NCI-H1930 (cell line): ENCODE results near the gene METAP2.

Source experiments
- DNase-seq, 2 experiments: peaks; one replicate each; lab custom pipeline; 2025; lab: John Stamatoyannopoulos, UW

Gene METAP2

DNA sequence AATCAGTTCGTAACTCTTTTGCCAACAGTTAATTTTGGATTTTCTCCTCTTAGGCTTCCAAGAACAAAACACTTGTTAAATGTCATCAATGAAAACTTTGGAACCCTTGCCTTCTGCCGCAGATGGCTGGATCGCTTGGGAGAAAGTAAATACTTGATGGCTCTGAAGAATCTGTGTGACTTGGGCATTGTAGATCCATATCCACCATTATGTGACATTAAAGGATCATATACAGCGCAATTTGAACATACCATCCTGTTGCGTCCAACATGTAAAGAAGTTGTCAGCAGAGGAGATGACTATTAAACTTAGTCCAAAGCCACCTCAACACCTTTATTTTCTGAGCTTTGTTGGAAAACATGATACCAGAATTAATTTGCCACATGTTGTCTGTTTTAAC lies 39.6 kb downstream of the METAP2 start:
- no peak for DNase-seq

DNA sequence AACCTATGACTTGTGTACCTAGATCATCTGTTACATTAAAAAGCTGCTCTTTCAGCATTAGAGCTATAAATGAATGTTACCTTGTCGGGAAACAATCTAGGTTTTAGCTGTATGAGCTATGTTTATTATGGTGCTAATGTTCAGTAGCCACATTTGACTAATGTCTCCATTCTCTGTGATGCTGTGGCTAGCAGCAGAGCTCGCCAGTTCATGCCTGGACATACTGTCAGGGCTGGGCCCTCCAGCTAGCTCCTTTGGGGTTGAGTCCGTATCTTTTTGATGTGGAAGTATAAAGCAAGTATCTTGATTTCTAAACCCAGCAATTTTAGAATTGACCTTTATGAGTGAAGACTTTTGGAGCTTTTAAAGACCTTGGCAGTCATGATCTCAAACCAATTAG lies 41.2 kb downstream of the METAP2 start:
- no peak for DNase-seq

GRCh38 chr12:95516757-95517156 lies 42.8 kb downstream of the METAP2 start:
- no peak for DNase-seq

DNA sequence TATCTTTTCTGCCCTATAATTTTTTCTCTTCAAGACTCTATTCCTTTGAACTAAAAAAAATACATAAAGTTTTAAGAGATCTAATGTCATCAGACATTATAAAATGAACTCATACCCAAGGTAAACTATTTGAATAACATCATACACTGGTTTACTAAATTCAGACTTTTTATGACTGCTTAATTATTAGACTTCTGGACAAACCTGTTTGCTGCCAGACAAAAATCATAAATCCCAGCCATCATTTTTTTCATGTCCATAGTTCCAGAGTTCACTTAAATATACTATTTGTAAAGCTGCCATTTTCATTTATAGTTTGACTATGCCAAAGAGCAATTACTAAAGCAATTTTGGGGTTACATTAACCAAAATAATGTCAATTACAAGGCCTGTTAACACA lies 43.3 kb downstream of the METAP2 start:
- no peak for DNase-seq

GRCh38 chr12:95518944-95519343 lies 45.0 kb downstream of the METAP2 start:
- no peak for DNase-seq

DNA sequence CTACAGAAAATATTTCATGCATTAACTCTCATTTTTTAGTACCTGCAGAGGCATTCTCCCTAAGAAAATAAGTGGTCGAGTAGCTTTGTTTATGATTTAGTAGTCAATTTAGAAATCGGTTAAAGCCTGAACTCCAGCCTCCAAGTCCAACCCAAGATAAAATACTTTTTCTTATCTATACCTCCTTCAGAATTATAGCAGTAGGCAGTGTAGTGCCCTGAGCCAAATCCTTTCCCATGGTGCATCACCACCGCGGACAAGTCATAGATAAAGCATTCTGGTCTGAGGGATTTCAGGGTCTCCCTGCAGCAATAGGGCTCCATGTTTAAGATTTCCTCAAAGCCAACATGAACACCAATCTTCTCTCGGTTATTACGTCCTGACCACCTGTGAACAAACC lies 46.9 kb downstream of the METAP2 start:
- no peak for DNase-seq

DNA sequence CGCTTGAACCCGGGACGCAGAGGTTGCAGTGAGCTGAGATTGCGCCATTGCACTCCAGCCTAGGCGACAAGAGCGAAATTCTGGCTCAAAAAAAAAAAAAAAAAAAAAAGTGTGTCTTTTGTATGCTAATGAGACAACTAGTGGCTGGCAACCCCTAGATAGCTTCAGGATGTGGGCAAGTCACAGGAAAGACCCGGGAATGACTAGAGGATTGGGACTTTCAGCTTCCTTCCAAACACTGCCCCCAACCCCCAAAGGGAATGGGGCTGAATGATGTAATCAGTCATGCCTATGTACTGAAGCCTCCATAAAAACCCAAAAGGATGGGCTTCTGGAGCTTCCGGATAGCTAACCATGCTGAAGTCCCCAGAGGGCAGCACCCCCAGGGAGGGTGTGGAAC lies 48.7 kb downstream of the METAP2 start:
- DNase-seq = no peak

DNA sequence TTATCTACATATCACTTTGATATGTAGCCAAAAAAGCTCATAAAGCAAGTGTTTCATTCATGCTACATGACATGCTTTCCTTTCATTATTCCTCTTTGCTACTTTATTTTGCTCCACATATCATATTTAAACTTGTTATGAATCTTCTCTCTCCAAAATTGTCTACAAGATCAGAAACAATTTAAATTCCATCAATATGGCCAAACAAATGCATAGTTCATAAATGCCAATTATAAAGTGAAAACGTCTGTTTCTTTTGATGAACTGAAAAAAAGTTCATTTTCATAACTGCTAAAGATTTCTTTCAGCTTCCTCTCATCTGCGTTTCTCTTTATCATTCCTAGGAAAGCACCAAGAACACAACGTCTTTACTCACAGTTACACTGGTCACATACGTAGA lies 54.5 kb downstream of the METAP2 start:
- DNase-seq = no peak

- DNase-seq = no peak
These were observed 55.8 kb downstream of the METAP2 start for GRCh38 chr12:95529693-95530225.

DNA sequence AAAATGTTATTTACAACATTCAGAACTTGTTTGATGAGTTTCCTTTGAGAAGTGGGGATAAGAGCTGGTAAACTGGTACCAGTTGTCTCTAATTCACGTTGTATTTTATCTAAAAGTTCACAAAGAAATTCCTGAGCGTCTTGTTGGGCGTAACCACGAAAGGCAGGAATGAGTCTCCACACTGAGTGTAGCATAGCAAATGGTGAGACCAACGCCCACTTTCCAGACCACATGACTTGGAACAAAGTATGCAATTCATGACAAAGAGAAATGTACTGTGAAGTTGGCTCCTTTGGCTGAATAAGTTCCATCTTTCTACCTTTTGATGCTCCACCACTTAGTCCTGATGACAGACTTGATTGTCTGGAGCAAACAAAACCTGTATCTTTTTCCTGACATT lies 58.9 kb downstream of the METAP2 start:
- no peak for DNase-seq

DNA sequence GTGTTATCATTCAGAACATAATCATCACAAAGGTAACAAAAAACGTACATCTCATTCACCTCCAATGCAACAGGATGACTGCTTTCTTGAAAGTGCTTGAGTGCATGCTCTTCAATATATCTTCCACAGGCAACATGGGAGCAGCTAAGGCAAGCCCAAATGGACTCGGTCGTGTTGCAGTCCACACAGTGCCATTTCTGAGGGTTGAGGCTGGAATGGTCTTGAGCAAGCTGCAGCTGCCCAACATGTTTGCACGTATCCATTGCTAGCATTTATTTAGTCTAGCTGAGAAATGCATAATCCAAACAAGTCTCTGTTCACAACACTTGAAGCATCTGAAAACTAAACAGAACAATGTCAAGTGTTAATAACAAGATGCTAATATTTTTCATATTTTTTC lies 60.0 kb downstream of the METAP2 start:
- no peak for DNase-seq

- no peak for DNase-seq
These were observed 64.1 kb downstream of the METAP2 start for GRCh38 chr12:95538006-95538405.

GRCh38 chr12:95538656-95539055 lies 64.7 kb downstream of the METAP2 start:
- no peak for DNase-seq

DNA sequence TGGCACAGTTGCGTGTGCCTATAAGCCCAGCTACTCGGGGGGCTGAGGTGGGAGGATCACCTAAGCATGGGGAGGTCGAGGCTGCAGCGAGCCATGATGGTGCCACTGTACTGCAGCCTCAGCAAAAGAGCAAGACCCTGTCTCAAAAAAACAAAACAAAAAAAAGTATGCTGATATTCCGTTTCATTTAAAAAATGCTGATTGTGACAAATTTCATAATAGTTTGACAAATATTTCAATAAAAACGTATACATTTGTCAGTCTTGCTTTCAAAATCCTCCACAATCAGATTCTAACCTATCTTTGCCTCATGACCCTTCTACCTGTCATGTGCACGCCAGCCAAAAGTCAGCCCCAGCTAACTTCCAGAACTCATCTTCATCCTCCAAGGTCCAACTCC lies 67.5 kb downstream of the METAP2 start:
- DNase-seq = no peak

DNA sequence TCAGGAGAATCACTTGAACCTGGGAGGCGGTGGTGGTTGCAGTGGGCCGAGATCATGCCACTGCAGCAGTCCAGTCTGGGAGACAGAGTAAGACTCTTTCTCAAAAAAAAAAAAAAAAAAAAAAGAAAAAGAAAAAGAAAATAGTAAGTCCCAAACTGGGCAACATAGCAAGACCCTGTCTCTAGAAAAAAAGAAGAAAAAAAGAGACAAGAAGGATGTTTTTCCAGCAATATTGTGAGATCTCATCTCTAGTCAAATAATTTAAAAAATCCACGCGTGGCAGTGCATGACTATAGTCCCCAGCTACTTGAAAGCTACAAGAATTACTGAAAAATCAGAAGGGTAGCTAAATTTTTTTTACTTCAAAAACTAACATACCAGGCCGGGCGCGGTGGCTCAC lies 69.4 kb downstream of the METAP2 start:
- no peak for DNase-seq

DNA sequence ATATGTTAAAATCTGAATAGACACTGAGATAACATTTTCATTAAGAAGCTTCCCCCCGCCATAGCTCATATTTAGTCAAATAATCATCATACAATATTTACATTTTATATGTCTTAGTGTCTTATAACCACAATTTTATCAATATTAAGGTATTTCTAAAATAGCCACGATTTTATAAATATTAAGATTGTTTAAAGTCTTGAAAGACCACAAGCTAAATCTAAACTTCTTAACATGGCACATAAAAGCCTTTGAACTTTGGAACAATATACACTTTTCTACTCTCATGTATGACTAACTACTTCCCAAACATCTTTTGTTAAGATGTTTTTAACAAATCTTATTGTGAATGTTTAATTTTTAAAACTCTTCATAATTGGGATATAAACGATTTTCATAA lies 70.8 kb downstream of the METAP2 start:
- no peak for DNase-seq

DNA sequence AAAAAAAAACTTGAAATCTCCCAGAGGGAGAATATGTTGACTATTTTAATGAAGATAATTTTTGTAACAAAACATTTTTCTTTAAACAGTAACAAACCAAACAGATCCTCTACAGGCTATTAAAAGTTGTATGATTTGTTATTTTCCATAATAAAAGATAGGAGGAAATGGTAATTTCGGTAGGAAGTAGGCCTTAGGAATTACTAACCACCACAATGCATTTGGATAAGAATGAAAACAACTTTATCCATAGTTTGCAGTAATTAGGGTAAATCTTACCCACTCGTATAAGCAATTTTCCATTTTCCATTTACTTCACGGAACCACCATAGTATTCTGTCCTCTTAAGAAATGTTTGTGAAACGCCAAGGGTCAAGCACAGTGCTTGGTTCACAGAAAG lies 71.4 kb downstream of the METAP2 start:
- DNase-seq = no peak

DNA sequence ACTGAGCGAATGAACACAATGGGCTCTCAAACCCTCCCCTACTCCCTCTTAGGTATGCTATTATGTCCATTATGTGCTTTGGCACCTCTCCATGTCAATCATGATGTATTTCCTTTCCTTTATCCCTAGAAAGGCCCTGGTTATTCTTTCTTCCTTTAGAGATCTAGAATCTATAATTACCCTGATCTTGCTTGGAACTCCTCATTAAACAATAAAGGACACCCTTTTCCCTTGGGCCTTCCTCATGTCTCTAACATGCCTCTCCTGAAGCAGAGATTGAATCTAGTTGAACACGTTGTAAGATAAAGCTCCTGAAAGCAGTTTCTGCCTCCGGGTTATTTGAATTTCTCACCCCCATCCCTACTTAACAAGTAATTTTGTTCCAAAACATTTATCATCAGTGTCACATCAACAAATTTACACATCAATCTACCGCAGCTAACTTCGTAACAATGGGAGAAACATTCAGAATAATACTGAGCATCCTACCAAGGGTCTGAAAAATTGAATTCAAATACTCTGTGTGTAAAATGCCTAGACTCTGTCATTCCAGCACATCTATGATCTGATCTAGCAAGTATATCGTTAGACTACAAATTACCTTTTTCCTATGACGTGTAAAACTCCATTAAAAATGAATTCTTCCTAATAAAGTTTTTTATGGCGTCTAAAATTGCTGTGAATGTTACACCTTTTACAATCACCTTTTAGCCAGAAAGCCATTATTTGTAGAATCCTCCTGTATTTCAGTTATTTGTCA lies 72.0 kb downstream of the METAP2 start:
- DNase-seq = peak; percentile 34 to 66

GRCh38 chr12:95546491-95546813 lies 72.5 kb downstream of the METAP2 start:
- DNase-seq = no peak

DNA sequence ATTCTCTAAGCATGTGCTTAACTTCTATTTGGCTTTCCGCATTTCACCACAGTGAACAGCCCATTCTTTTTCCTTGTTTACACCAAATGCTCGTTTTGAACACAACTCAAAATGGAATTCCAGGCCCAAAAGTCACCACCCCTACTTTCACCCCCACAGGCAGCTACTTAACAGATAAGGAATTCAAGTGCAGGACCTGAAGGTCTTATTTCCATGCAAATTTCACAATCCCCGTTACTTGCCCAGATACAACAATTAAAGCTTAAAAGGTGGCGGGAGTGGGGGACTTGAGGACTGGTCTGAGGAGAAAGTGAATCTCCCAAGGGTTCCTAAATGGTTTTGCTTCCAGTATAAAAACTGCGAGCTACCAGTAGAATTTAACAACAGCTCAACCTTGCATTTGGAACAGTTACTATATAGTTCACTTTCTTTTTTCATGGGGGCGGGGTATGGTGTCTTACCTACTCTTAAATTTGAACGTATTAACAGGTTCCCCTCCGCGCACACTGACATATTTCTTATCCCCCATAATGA lies 73.6 kb downstream of the METAP2 start:
- DNase-seq = no peak

DNA sequence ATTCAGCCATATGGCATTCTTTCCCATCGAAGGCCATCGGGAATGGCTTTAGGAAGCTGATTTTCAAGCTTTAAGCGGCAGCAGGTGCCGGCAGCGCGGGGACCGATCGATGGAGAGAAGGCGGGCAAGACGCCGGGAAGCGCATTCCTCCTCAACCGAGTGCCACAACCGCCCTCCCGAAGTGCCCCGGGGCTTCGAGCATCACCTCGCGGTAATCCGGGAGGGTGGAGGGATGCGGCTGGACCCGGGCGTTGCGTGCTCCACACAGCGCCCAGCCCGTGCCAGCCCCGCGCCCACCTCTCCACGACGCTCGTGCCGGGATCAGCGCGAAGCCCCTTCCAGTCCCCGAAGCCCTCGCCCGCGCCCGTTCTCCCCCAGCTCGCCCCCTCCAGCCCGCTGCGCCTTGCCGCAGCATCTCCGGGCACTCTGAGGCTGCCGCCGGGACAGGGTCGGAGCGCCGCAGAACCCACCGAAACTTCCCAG lies 74.1 kb downstream of the METAP2 start:
- DNase-seq = peak; percentile 32 to 45

GRCh38 chr12:95548539-95549391 lies 74.8 kb downstream of the METAP2 start:
- peak; percentile 68 to 73 for DNase-seq
